ENCODE data around the gene MLLT10.
"Not testable (repeated sequence)": the region's sequence is repeated elsewhere in the genome, so short reads cannot be mapped to it uniquely, and the experiment has no call there.

MLLT10 gene

GRCh38 chr10:21529032-21529910, 4.8 kb upstream of the MLLT10 start:
- no peak for DNase-seq

GRCh38 chr10:21530168-21530567, 3.9 kb upstream of the MLLT10 start:
- DNase-seq, result no peak

DNA sequence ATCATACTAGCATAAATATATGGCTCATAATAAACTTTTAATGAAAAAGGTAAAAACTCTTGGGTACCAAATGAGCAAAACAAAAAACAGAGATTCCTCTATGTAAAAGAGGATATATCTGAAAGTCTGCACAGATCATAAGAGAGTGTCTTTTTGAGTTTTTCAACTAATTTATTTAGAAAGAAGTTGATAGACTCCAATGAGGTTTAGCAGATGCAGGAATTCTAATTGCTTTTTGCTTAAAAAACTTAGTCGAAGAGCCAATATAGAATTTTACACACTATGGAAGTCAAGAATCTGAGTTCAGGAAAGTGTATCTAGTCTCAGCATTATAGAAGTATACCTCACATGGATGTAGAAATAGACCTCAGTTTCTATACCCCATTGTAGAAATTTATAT, 3.4 kb upstream of the MLLT10 start:
- DNase-seq, result no peak

GRCh38 chr10:21531164-21531563, 2.9 kb upstream of the MLLT10 start:
- DNase-seq, result no peak

GRCh38 chr10:21532694-21533466, 1.2 kb upstream of the MLLT10 start:
- DNase-seq, result no peak

GRCh38 chr10:21534280-21534586, 201 bp downstream of the MLLT10 start:
- DNase-seq, result no peak

DNA sequence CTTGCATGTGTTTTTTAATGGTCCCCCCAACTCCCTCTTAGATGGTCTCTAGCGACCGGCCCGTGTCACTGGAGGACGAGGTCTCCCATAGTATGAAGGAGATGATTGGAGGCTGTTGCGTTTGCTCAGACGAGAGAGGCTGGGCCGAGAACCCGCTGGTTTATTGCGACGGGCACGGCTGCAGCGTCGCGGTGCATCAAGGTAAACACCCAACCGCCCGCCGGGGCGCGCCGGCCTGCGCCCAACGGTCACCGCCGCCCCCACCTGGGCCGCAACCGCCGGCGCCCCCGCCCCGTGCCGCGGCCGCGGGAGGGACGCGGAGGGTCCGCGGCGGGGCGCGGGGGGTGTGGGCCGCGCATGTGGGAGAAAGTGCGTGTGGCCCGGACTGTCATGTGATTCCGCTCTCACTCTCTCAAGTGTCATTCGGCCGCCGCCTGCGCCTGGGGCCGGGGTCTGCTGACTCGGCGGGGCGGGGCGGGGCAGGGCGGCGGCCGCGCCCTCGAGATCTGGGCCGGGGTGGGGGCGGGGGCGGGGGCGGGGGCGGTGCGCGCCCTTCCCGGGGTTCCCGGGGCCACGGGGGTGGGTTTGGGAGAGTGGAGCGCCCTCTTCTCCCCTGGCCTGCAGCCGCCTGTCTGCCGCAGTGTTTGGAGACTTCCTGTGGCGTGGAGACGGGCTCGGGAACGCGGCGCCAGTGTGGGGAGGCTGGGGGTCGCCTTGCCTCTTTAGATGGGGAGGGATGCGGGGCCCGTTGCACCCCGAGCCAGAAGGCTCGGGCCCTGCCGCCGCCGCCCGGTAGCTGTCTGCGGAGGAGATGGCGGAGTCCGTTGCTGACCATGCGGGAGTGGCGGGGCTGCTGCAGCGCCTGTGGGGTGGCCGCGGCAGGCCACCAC, 817 bp downstream of the MLLT10 start:
- DNase-seq, result peak; percentile 27

GRCh38 chr10:21535494-21535965, 1.5 kb downstream of the MLLT10 start:
- DNase-seq, result no peak

DNA sequence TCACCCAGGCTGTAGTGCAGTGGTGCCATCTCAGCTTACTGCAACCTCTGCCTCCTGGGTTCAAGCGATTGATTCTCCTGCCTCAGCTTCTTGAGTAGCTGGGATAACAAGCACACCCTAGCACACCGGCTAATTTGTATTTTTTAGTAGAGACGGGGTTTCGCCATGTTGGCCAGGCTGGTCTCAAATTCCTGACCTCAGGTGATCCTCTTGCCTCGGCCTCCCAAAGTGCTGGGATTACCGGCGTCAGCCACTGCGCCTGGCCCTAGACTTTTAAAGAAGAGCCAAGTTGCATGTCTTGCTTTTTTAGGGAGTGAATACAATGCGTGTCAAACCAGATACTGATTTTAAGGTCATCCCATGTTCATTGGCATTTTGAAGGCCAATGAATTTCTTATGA, 1.9 kb downstream of the MLLT10 start:
- not testable (repeated sequence) for DNase-seq

DNA sequence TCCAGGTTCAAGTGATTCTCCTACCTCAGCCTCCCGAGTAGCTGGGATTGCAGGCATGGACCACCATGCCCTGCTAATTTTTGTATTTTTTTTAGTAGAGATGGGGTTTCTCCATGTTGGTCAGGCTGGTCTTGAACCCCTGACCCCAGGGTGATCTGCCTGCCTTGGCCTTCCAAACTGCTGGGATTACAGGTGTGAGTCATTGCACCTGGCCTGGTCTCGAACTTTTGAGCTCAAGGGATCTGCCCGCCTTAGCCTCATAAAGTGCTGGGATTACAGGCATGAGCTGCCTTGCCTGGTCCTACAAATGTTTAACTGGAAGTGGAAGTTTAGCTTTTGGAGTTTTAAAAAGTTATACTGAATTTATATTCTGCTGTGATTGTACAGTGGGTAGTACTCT, 2.8 kb downstream of the MLLT10 start:
- no peak for DNase-seq

DNA sequence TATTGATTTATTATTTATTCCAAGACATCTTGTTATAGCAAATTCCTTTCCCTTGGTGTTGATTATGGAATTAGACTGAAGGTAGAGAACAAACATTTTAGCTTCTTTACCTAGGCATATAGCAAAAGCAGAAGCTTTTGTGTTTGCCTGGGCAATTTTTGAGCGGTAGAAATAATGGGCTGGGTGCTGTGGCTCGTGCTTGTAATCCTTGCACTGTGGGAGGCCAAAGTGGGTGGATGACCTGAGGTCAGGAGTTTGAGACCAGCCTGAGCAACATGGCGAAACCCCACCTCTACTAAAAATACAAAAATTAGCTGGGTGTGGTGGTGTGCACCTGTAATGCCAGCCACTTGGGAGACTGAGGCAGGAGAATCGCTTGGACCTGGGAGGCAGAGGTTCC, 6.7 kb downstream of the MLLT10 start:
- not testable (repeated sequence) for DNase-seq

DNA sequence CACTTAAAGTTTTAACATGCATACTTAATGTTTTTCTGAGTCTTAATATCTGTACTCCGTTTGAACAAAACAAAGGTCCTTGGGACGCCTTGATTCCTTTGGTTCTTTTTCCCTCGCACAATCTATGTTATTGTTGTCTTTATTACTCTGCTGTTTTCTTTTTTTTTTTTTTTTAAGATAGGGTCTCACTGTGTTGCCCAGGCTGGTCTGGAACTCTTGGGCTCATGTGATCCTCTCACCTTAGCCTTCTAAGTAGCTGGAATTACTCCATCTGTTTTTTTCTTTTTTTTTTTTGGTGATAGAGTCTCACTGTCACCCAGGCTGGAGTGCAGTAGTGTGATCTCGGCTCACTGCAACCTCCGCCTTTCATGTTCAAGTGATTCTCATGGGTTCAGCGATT, 13.2 kb downstream of the MLLT10 start:
- no peak for DNase-seq

- no peak for DNase-seq
These were observed 18.6 kb downstream of the MLLT10 start for GRCh38 chr10:21552638-21553037.

DNA sequence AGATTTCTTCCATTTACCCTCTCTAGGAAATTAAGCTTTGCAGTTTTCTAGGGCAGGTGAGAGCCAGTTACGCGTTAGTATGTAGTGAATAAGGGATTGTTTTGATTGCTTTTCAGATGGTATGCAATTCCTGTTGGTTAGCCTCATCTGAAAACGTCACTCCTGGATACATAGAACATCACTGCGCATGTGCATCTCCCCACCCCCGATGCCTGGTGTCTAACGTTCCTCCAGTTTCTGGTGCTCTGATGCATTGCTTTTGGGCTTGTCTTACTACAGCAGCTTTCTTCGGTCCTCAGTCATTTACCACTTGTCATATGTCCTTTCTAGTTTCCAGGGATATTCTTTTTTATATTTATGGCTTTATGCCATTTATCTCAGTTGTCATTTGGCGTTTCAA, 22.5 kb downstream of the MLLT10 start:
- DNase-seq, result no peak

GRCh38 chr10:21558984-21559383, 25.0 kb downstream of the MLLT10 start:
- DNase-seq, result not testable (repeated sequence)

DNA sequence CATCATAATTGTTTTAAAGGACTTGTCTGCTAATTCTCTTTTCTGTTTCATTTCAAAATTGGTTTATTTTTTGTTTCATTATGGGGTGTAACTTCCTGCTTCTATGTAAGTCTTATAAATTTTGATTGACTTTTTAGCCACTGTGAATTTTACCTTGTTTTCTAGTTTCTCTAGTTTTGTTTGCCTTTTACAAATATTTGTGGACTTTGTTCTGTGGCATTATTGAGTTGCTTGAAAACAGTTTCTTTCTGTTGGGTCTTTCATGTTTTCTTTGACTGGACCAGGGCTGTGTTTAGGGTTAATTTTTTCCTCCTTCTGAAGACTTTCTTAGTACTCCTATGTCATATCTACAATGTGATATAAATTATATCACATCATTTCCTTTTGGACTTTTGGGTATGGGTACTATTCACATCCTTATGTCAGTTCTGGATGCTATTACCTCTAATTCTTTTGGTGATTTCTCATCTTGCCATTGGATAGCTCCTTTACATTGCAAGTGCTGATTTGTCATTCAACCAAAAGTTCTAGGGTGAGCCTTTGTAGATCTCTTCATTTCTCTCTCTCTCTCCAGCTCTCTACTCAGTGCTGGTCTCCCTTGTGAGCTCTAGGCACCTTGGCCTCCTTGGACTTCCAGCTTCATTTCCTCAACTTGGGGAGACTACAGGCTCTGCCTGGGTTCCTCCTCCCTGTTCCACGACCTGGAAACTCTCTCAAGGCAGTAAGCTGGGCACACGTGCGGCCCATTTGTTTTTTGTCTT, 36.9 kb downstream of the MLLT10 start:
- no peak for DNase-seq

GRCh38 chr10:21572578-21572977, 38.5 kb downstream of the MLLT10 start:
- no peak for DNase-seq

DNA sequence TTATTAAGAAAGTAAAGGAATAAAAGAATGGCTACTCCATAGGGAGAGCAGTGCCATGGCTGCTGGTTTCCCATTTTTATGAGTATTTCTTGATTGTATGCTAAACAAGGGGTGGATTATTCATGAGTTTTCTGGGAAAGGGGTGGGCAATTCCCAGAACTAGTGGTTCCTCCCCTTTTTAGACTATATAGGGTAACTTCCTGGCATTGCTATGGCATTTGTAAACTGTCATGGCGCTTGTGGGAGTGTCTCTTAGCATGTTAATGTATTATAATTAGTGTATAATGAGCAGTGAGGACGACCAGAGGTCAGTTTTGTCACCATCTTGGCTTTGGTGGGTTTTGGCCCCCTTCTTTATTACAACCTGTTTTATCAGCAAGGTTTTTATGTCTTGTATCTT, 40.5 kb downstream of the MLLT10 start:
- not testable (repeated sequence) for DNase-seq

DNA sequence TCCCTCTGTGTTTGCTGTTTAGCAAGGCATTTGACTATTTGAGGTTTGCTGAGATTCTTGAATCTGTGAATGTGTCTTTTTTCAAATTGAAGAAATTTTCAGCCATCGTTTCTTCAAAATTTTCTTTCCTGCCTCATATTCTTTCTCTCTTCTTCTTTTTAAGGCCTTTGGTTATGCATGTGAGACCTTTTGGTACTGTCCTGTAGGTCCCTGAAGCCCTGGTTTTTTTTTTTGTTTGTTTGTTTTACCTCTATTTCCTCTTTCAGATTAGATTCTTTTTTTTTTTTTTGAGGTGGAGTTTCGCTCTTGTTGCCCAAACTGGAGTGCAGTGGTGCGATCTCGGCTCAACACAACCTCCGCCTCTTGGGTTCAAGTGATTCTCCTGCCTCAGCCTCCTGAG, 45.3 kb downstream of the MLLT10 start:
- no peak for DNase-seq

- DNase-seq, result not testable (repeated sequence)
These were observed 47.4 kb downstream of the MLLT10 start for GRCh38 chr10:21581421-21581834.

GRCh38 chr10:21584834-21585530, 51.0 kb downstream of the MLLT10 start:
- no peak for DNase-seq

DNA sequence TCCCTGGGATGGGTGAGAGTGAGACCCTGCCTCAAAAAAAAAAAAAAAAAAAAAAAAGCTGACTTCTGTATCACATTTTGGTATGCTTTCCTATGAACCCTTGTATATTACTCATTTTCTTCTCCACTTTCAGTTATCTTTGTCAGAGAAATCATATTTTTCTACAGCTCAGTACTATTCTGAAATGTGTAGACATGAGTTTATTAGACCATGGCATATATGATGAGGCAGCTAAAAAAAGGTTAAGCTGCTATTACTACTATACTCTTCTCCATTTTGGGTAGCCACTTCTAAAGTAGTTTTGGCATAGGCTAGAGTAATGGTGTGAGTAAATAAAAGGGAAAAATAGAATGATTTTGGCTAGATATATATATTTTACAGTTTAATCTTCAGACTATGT, 53.4 kb downstream of the MLLT10 start:
- no peak for DNase-seq
